ENCODE data around the gene ARF3. TPM values are rescaled to one million over a fixed set of nuclear protein-coding genes. Genes with fewer than 3 reads are reported as not detected.
A peak's percentile ranks its signal among the peaks of the same experiment; 100 is the strongest.

The ARF3 gene
- total and polyA plus RNA-seq, 2 of the 13 experiments (the other 11 are each of a cell fraction or from before 2014, with no cell fraction given): 53.8 to 57.9 TPM

- TF ChIP-seq NFAT5 (CRISPR knock-in tag; IDR thresholded peaks at IDR 0.05) (no peak), ZBTB25 (CRISPR knock-in tag; IDR thresholded peaks at IDR 0.05) (peak; percentile 80), HINFP (CRISPR knock-in tag; IDR thresholded peaks at IDR 0.05; ENCODE audit: low read depth) (no peak), GATAD2A (CRISPR knock-in tag; IDR thresholded peaks at IDR 0.05) (peak; percentile 97), ZNF484 (CRISPR knock-in tag; IDR thresholded peaks at IDR 0.05; ENCODE audit: borderline replicate concordance, low read depth) (no peak), ZEB1 (IDR thresholded peaks at IDR 0.05; ENCODE audit: insufficient replicate concordance, low read depth) (no peak), TSC22D2 (CRISPR knock-in tag; IDR thresholded peaks at IDR 0.05; ENCODE audit: borderline replicate concordance) (no peak), BATF2 (CRISPR knock-in tag; IDR thresholded peaks at IDR 0.05) (no peak), HMG20B (CRISPR knock-in tag; conservative IDR thresholded peaks at IDR 0.05) (peak; percentile 99), ZZZ3 (CRISPR knock-in tag; IDR thresholded peaks at IDR 0.05; ENCODE audit: borderline replicate concordance) (no peak), ZSCAN30 (CRISPR knock-in tag; IDR thresholded peaks at IDR 0.05) (no peak), JUNB (CRISPR knock-in tag; IDR thresholded peaks at IDR 0.05; ENCODE audit: borderline replicate concordance) (no peak), PHF21A (CRISPR knock-in tag; IDR thresholded peaks at IDR 0.05) (peak; percentile 77), ZNF562 (CRISPR knock-in tag; IDR thresholded peaks at IDR 0.05; ENCODE audit: borderline replicate concordance) (no peak), CC2D1A (CRISPR knock-in tag; IDR thresholded peaks at IDR 0.05) (no peak), ZMYM3 (CRISPR knock-in tag; IDR thresholded peaks at IDR 0.05) (no peak), ZFP62 (CRISPR knock-in tag; IDR thresholded peaks at IDR 0.05) (no peak), FOXC1 (CRISPR knock-in tag; IDR thresholded peaks at IDR 0.05; ENCODE audit: borderline replicate concordance) (no peak), ZNF574 (CRISPR knock-in tag; IDR thresholded peaks at IDR 0.05) (no peak)
Measured at GRCh38 chr12:48910196-48910595, 47.1 kb downstream of the ARF3 start (continued).

Data from HepG2 (cell line).